OCI-LY3 (cell line): ENCODE measurements around the gene EDC4.

Experiments
- CTCF ChIP-seq: fragments of 200-600, 300-600 bp; sonication (generic); IDR thresholded peaks from 2 replicates; pipeline ENCODE4 v1.5.1; 2014; ENCODE audit warnings: antibody characterized with exemption, low read length, low read depth
- EZH2phosphoT487 ChIP-seq: fragments of 200-600 bp; shearing (Covaris generic); IDR thresholded peaks from 2 replicates; pipeline ENCODE4 v1.6.1; 2018; ENCODE audit warnings: antibody characterized with exemption, mixed run types, low read depth

- no peak for TF ChIP-seq CTCF
- no peak for TF ChIP-seq EZH2phosphoT487
These were observed 17.1 kb upstream of the EDC4 start for GRCh38 chr16:67855789-67856188.
